OCI-LY7 (cell line): Measurements from ENCODE around the gene PODN. TPM values are rescaled to one million over a fixed set of nuclear protein-coding genes. Genes with fewer than 3 reads are reported as not detected.

Source experiments
- BruUV-seq: library from RNA; stranded (reverse); fragments of 400-500 nt; replicated peaks from 2 replicates; lab custom pipeline; 2021; lab: Mats Ljungman, UMichigan
- CTCF ChIA-PET: fragments of 300-600 bp; sonication (Branson Sonifier 250); formaldehyde crosslinking; loops from one replicate; lab custom pipeline; 2022; ENCODE audit warnings: antibody characterized with exemption; ENCODE audit not compliant: unreplicated experiment; lab: Charles Lee
- POLR2A ChIA-PET: fragments of 300-600 bp; sonication (Branson Sonifier 250); formaldehyde crosslinking; loops from one replicate; lab custom pipeline; 2022; ENCODE audit warnings: antibody characterized with exemption; lab: Charles Lee
- DNase-seq: peaks from one replicate; pipeline ENCODE4 v3.0.0-alpha.2; 2015; ENCODE audit warnings: low spot score
- H2AFZ ChIP-seq: fragments of 200-600 bp; sonication (generic), shearing (Covaris generic); 2 replicates; pipeline ENCODE4 v1.6.1; 2014; ENCODE audit warnings: mild to moderate bottlenecking, antibody characterized with exemption, low read length, moderate library complexity
- H3K27ac ChIP-seq: fragments of 200-600 bp; sonication (generic); 2 replicates; pipeline ENCODE4 v1.5.1; 2014; ENCODE audit warnings: mixed run types, low read depth, mild to moderate bottlenecking, moderate library complexity, low read length, inconsistent platforms; ENCODE audit not compliant: poor library complexity, severe bottlenecking
- H3K36me3 ChIP-seq: fragments of 200-600 bp; sonication (generic); 2 replicates; pipeline ENCODE4 v1.6.1; 2014; ENCODE audit warnings: mild to moderate bottlenecking, antibody characterized with exemption, low read length, moderate library complexity, mixed read lengths; ENCODE audit not compliant: insufficient read depth
- H3K4me1 ChIP-seq: fragments of 200-600 bp; sonication (generic); 2 replicates; pipeline ENCODE4 v1.5.1; 2014; ENCODE audit warnings: mild to moderate bottlenecking, low read length; ENCODE audit not compliant: insufficient read depth, poor library complexity, severe bottlenecking
- H3K4me2 ChIP-seq: fragments of 200-600 bp; sonication (generic); 2 replicates; pipeline ENCODE4 v1.6.1; 2014; ENCODE audit warnings: mild to moderate bottlenecking, low read length
- H3K4me3 ChIP-seq: fragments of 200-600 bp; sonication (generic); 2 replicates; pipeline ENCODE4 v1.5.1; 2014; ENCODE audit warnings: mild to moderate bottlenecking, low read depth, low read length; ENCODE audit not compliant: poor library complexity, severe bottlenecking
- H3K79me2 ChIP-seq: fragments of 200-600 bp; sonication (generic); 2 replicates; pipeline ENCODE4 v1.6.1; 2016; ENCODE audit warnings: low read depth, mild to moderate bottlenecking, low read length, moderate library complexity, mixed read lengths; ENCODE audit not compliant: insufficient read depth
- H3K9me2 ChIP-seq: fragments of 200-600 bp; sonication (generic); 2 replicates; pipeline ENCODE4 v1.6.1; 2016; ENCODE audit warnings: mild to moderate bottlenecking, low read length, mixed read lengths; ENCODE audit not compliant: insufficient read depth
- H3K9me3 ChIP-seq: fragments of 200-600 bp; sonication (generic); 2 replicates; pipeline ENCODE4 v1.6.1; 2014; ENCODE audit warnings: mild to moderate bottlenecking, mixed run types, low read length, mixed read lengths
- H4K20me1 ChIP-seq: fragments of 200-600 bp; sonication (generic); 2 replicates; pipeline ENCODE4 v1.6.1; 2014; ENCODE audit warnings: mild to moderate bottlenecking, antibody characterized with exemption, low read length, moderate library complexity, mixed read lengths; ENCODE audit not compliant: insufficient read depth
- CTCF ChIP-seq: fragments of 200-600 bp; sonication (generic); conservative IDR thresholded peaks from 2 replicates; pipeline ENCODE4 v1.5.1; 2014; ENCODE audit warnings: mild to moderate bottlenecking, antibody characterized with exemption, low read length, moderate library complexity, mixed read lengths
- EZH2phosphoT487 ChIP-seq: fragments of 200-600 bp; sonication (generic); IDR thresholded peaks from 2 replicates; pipeline ENCODE4 v1.6.1; 2018; ENCODE audit warnings: low read depth, borderline replicate concordance, mild to moderate bottlenecking, mixed run types, antibody characterized with exemption, low read length, moderate library complexity, mixed read lengths
- intact Hi-C: fragments of 100-400 bp; cut with micrococcal nuclease; formaldehyde crosslinking; loops from one replicate; pipeline ENCODE4 v1.10.0; 2022; ENCODE audit not compliant: unreplicated experiment
- total RNA-seq, 2 experiments: library from RNA; depleted of rRNA in 1 of 2; stranded (reverse); fragments of >200 nt in 1 of 2; shearing (Covaris generic) in 1 of 2; gene quantifications; 2 replicates each; pipeline ENCODE4 v1.2.3, GENCODE V29; 2014 to 2022

Gene PODN
- total RNA-seq, 2 experiments from 2014 or later = not detected

- H3K9me2 ChIP-seq = no peaks in the 10 kb centered on the region
- no peak for TF ChIP-seq EZH2phosphoT487
- TF ChIP-seq CTCF = no peak
- POLR2A ChIA-PET = no interaction called here
Measured at GRCh38 chr1:53077599-53077965, 15.6 kb downstream of the PODN start.

GRCh38 chr1:53078333-53079101 lies 16.5 kb downstream of the PODN start:
- H3K4me1 ChIP-seq = no peaks in the 10 kb centered on the region
- POLR2A ChIA-PET = no interaction called here
- no peaks in the 10 kb centered on the region for H4K20me1 ChIP-seq
- H3K4me2 ChIP-seq = no peak overlapping the region
- intact Hi-C loops = no loop called here
- no peak overlapping the region for H2AFZ ChIP-seq
- H3K9me2 ChIP-seq = no peaks in the 10 kb centered on the region
- no peak for DNase-seq
- no peaks in the 10 kb centered on the region for H3K36me3 ChIP-seq
- CTCF ChIA-PET = no interaction called here
- H3K27ac ChIP-seq = no peak overlapping the region
- no peak for TF ChIP-seq CTCF
- no peak for TF ChIP-seq EZH2phosphoT487
- H3K4me3 ChIP-seq = no peak overlapping the region
- H3K9me3 ChIP-seq = no peaks in the 10 kb centered on the region
- BruUV-seq = no TSS peak
- no peaks in the 10 kb centered on the region for H3K79me2 ChIP-seq

More at GRCh38 chr1:53077599-53077965, 15.6 kb downstream of the PODN start:
- DNase-seq = no peak
- Histone ChIP-seq H3K4me3 (no peak overlapping the region), H3K27ac (no peak overlapping the region), H3K9me3 (no peaks in the 10 kb centered on the region), H3K36me3 (no peaks in the 10 kb centered on the region), H3K79me2 (no peaks in the 10 kb centered on the region), H4K20me1 (no peaks in the 10 kb centered on the region), H3K4me1 (no peaks in the 10 kb centered on the region), H3K4me2 (no peak overlapping the region), H2AFZ (no peak overlapping the region)
- intact Hi-C loops = no loop called here
- CTCF ChIA-PET = no interaction called here
- BruUV-seq = no TSS peak

GRCh38 chr1:53079251-53079650 lies 17.2 kb downstream of the PODN start:
- Histone ChIP-seq H3K27ac (no peak overlapping the region), H3K9me2 (no peaks in the 10 kb centered on the region), H3K4me3 (no peak overlapping the region), H4K20me1 (no peaks in the 10 kb centered on the region), H3K4me2 (no peak overlapping the region), H2AFZ (no peak overlapping the region), H3K9me3 (no peaks in the 10 kb centered on the region), H3K79me2 (no peaks in the 10 kb centered on the region), H3K36me3 (no peaks in the 10 kb centered on the region), H3K4me1 (no peaks in the 10 kb centered on the region)
- no peak for DNase-seq
- ChIA-PET POLR2A (no interaction called here), CTCF (no interaction called here)
- TF ChIP-seq CTCF = no peak
- no peak for TF ChIP-seq EZH2phosphoT487
- no TSS peak for BruUV-seq
- intact Hi-C loops = no loop called here
